GM19023 (cell line): ENCODE data around the gene CD82.
A peak's percentile ranks its signal among the peaks of the same experiment; 100 is the strongest.

Source experiments
- ATAC-seq: cut with Tn5 transposase; IDR thresholded peaks from one replicate; pipeline ENCODE4 v1.9.1; 2021; ENCODE audit warnings: mild to moderate bottlenecking, moderate library complexity; ENCODE audit not compliant: unreplicated experiment

CD82 gene

GRCh38 chr11:44574610-44575287, 9.3 kb downstream of the CD82 start:
- no peak for ATAC-seq

DNA sequence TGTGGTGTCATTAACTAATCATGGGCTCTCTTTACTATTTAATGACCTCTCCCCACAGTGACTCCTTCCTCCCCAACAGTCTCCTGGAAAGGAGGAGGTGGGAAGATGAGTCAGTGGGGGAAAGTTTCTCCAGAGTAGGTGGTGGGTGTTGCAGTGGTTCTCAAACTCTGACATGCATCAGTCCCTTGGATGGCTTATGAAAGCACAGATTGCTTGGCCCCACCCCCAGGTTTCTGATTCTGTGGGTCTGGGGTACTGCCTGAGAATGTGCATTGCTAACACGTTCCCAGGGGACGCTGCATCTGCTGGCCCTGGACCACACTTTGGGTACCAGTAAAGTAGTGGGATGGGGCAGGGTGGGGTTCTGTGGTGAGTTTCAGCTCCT, 9.8 kb downstream of the CD82 start:
- ATAC-seq, result no peak

GRCh38 chr11:44575962-44576361, 10.5 kb downstream of the CD82 start:
- no peak for ATAC-seq

DNA sequence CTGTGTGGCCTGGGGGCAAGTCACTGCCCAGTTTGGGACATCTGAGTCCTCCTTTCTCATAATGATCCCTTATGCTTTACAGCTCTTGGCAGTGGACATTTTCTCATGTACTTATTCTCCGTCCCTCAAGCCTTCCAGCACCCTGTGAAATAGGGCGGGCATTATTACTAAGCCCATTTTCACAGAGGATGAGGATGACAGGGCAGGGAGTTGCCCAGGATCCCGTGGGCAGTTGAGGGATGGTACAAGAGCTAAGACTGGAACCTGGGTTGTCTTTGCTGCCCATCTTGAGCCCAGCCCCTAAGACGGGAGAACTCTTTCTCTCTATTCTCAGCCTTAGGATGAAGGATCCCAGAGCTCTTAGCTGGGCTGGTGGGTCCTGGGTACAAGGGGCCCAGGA, 11.2 kb downstream of the CD82 start:
- no peak for ATAC-seq

GRCh38 chr11:44577231-44577830, 11.9 kb downstream of the CD82 start:
- ATAC-seq, result no peak

DNA sequence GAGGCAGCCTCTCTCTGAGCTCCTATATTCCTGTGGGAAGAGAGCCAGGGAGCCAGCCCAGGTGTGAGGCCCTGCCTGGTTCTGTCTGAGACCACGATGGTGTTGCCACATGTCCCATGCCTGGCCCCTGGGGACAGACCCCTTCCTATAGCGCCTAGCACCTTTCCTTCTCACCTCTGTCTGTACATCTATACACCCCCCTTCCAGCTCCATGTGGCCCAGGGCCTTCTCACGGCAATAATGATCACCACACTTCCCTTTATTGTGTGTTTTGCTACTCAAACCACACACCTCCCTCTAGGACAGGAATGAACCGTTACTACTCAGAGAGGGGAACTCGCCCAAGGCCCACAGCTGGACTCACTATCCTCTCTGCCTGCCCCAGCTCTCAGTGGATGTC, 12.8 kb downstream of the CD82 start:
- ATAC-seq, result no peak

DNA sequence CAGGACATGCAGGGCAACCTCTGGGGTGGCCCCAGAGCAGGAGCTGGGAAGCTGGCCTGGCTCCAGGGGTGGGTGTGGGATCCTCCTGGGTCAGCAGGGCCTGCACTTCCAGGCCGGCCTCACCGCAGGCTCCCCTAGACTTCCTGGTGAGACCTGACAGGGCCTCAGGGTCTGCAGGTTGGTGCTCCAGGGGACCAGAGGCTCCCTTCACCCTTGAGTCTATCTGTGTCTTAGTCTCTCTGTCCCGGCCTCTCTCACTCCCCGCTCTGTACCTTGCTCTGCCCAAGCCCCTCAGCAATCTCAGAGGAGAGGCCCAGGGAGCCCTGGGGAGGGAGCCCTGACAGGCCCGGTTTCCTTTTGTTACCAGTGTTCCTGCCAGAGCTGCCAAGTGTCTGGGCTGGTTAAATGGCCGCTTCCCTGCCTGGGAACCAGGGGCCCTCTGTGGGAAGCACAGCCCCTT, 13.9 kb downstream of the CD82 start:
- no peak for ATAC-seq

GRCh38 chr11:44580701-44581100, 15.2 kb downstream of the CD82 start:
- no peak for ATAC-seq

- no peak for ATAC-seq
Measured at GRCh38 chr11:44581246-44581645, 15.8 kb downstream of the CD82 start.

DNA sequence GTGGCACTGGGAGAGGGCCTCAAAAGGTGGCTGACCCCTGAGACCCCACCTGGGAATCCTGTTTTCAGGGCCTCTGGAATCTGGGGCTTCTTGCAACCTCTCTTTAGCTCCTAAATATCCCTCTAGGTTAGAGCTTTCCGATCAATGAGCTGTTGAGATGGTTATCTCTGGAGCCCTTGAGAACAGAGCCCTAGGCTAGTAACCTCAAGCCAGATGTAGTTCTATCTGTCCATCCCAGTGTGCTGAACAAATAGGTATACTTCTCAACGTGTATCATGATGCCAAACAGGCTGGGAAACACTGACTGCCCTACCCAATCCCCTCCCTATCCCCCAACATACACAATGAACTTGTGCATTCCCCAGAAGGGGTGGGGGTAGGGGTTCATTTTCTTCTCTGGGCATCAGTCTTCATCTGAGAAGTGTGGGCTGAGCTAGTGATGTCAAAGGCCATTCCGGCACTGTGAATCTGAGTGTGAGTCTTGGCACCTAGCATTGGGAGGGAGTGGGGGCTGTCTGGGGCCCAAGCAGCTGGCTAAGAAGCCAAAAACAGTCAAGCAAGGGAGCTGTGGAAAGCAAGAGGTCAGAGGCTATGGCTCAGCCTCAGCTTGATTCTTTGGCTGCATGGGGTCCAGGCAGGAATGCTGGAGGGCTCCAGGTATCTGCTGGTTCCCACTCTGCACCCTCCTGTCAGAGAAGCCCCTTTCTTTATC, 17.3 kb downstream of the CD82 start:
- ATAC-seq, result no peak

- no peak for ATAC-seq
Measured at GRCh38 chr11:44583353-44583669, 17.8 kb downstream of the CD82 start.

GRCh38 chr11:44585421-44585820, 20.0 kb downstream of the CD82 start:
- ATAC-seq, result no peak

DNA sequence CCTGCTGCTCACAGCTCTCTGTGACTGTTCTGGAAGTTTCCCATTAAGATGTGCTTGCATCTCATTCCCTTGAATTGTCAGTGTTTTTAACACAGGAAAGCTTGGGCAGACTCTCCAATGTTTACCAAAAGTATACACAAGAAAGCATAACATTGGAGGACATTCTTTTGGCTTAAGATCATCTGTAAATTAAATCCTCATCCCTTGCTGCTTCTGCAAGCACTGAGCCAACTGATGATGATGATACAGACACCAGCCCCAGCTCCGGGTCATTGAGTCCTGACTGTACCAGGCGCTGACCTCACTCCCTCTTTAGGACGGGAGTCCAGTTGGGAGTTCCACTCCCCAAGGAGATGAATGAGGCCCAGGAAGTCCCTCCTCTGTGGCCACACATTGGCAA, 23.8 kb downstream of the CD82 start:
- ATAC-seq, result no peak

DNA sequence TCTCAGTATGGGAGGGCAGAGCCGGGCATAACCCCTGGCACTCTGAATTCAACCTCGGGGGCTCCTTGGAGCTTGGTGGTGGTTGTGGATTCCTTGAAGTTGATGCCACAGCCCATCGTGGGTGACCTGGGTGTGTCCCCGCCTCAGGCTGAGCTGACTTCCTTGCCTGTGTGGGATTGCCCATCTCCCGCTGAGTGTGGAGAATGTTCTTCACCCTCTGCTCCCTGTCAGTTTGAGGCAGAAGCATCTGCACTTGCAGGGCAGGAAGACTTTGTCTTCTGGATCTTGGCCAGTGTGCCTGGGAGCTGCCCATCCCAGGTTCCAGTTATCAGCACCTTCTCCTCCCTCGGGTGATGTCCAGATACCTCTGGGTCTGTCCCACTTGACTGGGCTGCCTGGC, 25.3 kb downstream of the CD82 start:
- ATAC-seq, result no peak

DNA sequence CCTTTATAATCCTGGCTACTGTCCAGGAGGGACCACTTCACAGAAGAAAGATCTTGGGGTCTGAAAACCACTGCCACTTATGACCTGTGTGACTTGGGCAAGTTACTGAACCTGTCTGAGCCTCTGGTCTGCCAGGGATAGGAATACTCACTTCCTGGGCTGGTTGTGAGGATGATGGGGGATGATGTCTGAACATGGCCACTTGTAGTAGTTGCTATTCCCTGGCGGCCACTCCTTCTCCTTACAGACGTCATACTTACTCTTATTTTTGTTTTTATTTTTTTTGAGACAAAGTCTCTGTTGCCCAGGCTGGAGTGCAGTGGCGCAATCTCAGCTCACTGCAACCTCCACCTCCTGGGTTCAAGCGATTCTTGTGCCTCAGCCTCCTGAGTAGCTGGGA, 26.1 kb downstream of the CD82 start:
- no peak for ATAC-seq

GRCh38 chr11:44592125-44592940, 26.9 kb downstream of the CD82 start:
- no peak for ATAC-seq

DNA sequence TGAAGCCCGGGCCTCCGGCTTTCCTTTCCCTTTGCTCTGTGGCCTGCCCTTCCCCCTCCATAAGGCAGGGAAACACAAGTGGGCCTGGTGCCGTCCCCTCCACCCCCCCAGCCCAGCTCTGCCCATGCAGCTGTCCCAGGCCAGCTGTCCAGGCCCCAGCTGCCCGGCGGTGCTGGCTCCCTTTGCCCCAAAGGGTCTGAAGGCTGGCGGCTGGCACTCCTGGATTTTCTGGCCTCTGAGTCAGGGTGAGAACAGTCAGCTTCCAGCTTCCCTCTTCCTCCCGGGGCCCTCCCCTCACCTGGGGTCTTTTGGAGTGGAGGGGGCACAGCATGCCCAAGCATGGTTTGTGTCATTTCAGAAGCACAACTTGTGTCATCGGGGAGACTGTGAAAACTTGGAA, 27.8 kb downstream of the CD82 start:
- no peak for ATAC-seq

DNA sequence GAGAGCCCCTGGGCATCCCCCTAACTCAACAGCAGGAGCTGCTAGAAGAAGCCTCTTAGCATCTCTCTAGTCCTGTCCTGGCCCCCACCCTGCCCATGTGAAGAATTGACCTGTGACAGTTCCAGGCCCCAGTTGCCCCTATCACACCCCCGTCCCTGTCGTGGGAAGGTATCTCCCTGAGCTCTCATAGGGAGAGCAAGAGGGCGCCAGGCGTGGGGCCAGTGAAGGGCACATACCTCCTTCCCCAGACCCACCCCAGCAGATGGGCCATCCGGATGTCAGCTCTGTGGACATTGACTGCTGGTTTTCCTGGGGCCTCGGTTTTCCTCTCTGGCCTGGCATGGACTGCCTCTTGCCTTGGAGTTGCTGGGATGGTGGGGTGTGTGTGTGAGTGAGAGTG, 29.5 kb downstream of the CD82 start:
- ATAC-seq, result no peak

- ATAC-seq, result no peak
Measured at GRCh38 chr11:44595964-44596381, 30.5 kb downstream of the CD82 start.

GRCh38 chr11:44596525-44597276, 31.2 kb downstream of the CD82 start:
- peak; percentile 39 for ATAC-seq
